ENCODE results near the gene JAK1.
"Not testable (repeated sequence)": the region's sequence is repeated elsewhere in the genome, so short reads cannot be mapped to it uniquely, and the experiment has no call there.

The JAK1 gene

GRCh38 chr1:64966158-64966971, at the start of gene JAK1:
TSS of gene JAK1 (minus strand) at chr1:64966549. CDS start at chr1:64886264, 80,285 bp downstream.
- DNase-seq, result peak; percentile 87

- no peak for DNase-seq
Measured at GRCh38 chr1:65014321-65014720, 48.0 kb upstream of the JAK1 start.

- no peak for DNase-seq
Measured at GRCh38 chr1:65011983-65012382, 45.6 kb upstream of the JAK1 start.

GRCh38 chr1:65009724-65010420, 43.5 kb upstream of the JAK1 start:
- no peak for DNase-seq

GRCh38 chr1:65009176-65009575, 42.8 kb upstream of the JAK1 start:
- no peak for DNase-seq

GRCh38 chr1:65006806-65007205, 40.5 kb upstream of the JAK1 start:
- DNase-seq, result no peak

- no peak for DNase-seq
Measured at GRCh38 chr1:65003316-65003664, 36.9 kb upstream of the JAK1 start.

GRCh38 chr1:65002508-65003315, 36.4 kb upstream of the JAK1 start:
- peak; percentile 55 for DNase-seq

GRCh38 chr1:65002156-65002507, 35.8 kb upstream of the JAK1 start:
- DNase-seq, result no peak

GRCh38 chr1:65001231-65001792, 35.0 kb upstream of the JAK1 start:
- no peak for DNase-seq

- not testable (repeated sequence) for DNase-seq
Measured at GRCh38 chr1:64998425-64998948, 32.1 kb upstream of the JAK1 start.

- no peak for DNase-seq
Measured at GRCh38 chr1:64996541-64997257, 30.4 kb upstream of the JAK1 start.

- no peak for DNase-seq
Measured at GRCh38 chr1:64995316-64995715, 29.0 kb upstream of the JAK1 start.

GRCh38 chr1:64986903-64987871, 20.8 kb upstream of the JAK1 start:
- DNase-seq, result no peak

GRCh38 chr1:64984737-64985136, 18.4 kb upstream of the JAK1 start:
- no peak for DNase-seq

- no peak for DNase-seq
Measured at GRCh38 chr1:64984106-64984505, 17.8 kb upstream of the JAK1 start.

- DNase-seq, result no peak
Measured at GRCh38 chr1:64983110-64983509, 16.8 kb upstream of the JAK1 start.

- DNase-seq, result no peak
Measured at GRCh38 chr1:64981601-64982533, 15.5 kb upstream of the JAK1 start.

GRCh38 chr1:64980745-64981600, 14.6 kb upstream of the JAK1 start:
- no peak for DNase-seq
